ENCODE results near the gene LMOD1.

The LMOD1 gene

DNA sequence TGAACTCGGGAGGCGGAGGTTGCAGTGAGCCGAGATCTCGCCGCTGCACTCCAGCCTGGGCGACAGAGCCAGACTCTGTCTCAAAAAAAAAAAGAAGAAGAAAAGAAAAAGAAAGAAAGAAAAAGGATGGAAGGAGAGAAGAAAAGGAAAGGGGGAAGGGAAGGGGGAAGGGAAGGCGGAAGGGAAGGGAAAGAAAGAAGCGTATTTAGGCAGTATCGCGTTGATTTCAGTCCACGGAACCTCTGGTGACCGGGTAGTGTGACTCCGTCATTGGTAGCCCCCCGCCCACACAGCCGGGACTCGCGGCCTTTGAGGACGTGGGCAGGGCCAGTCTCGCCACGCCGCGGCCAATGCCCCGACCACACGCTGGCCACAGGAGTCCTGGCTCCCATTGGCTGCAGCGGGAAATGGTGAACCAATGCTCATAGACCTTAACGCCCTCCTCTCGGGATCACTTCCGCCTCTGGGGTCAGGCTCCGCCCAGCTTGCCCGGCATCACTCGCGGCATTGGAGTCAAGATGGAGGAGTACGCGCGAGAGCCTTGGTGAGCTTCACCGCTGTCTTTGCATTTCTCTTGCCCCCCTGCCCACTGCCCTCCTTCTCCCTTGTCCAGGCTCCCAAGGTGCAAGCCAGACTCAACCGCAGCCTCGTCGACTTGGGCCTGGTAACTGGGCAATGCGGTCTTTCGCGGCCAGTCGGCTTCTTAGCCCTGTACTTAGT, 8.8 kb upstream of the LMOD1 start, which contains the start of gene TIMM17A:
Gene TIMM17A, plus strand, starts transcription at position 495 of the 720 bp plus-strand sequence. Its CDS starts 24 bp downstream, at position 519.
- Histone ChIP-seq H2AFZ (ENCODE audit: low read depth, low read length) (peak within 1 kb of the TSS; percentile 57; the same call in 1 of the 2 replicates), H3K9ac (ENCODE audit: low read length) (peak within 1 kb of the TSS; percentile 85), H3K4me3 (ENCODE audit: low read length) (peak within 1 kb of the TSS; percentile 85), H3K4me2 (ENCODE audit: low read length) (peak within 1 kb of the TSS; percentile 80), H3K27me3 (ENCODE audit: low read depth, low read length) (no peaks in the 10 kb centered on the region), H4K20me1 (ENCODE audit: insufficient read depth, low read length) (no peaks in the 10 kb centered on the region), H3K36me3 (replicated peaks; ENCODE audit: low read depth, low read length) (peaks cover 20% of the 10 kb centered on the region), H3K79me2 (ENCODE audit: low read length) (peaks cover 45% of the 10 kb centered on the region), H3K4me1 (ENCODE audit: low read length) (peaks cover 11% of the 10 kb centered on the region), H3K9me3 (ENCODE audit: insufficient read depth, low read length) (no peaks in the 10 kb centered on the region), H3K27ac (ENCODE audit: low read length) (peak within 1 kb of the TSS; percentile 34)
- no peak for TF ChIP-seq EZH2phosphoT487 (IDR thresholded peaks at IDR 0.05; ENCODE audit: low read depth)
- no peak for TF ChIP-seq CTCF (IDR thresholded peaks at IDR 0.05; ENCODE audit: low read depth, low read length)

- Histone ChIP-seq H3K4me1 (ENCODE audit: low read length) (peaks cover 11% of the 10 kb centered on the region), H3K9me3 (ENCODE audit: insufficient read depth, low read length) (no peaks in the 10 kb centered on the region), H3K4me3 (ENCODE audit: low read length) (peak overlapping the region; percentile 85), H3K27me3 (ENCODE audit: low read depth, low read length) (no peaks in the 10 kb centered on the region), H3K4me2 (ENCODE audit: low read length) (peak overlapping the region; percentile 60), H4K20me1 (ENCODE audit: insufficient read depth, low read length) (no peaks in the 10 kb centered on the region), H3K9ac (ENCODE audit: low read length) (peak overlapping the region; percentile 85), H3K27ac (ENCODE audit: low read length) (0 out of 2 replicates have a peak overlapping the region, but pooled peaks have one; percentile 34), H2AFZ (ENCODE audit: low read depth, low read length) (no peak overlapping the region), H3K36me3 (replicated peaks; ENCODE audit: low read depth, low read length) (peaks cover 20% of the 10 kb centered on the region), H3K79me2 (ENCODE audit: low read length) (peaks cover 45% of the 10 kb centered on the region)
- TF ChIP-seq EZH2phosphoT487 (IDR thresholded peaks at IDR 0.05; ENCODE audit: low read depth) (no peak), CTCF (IDR thresholded peaks at IDR 0.05; ENCODE audit: low read depth, low read length) (no peak)
Observed at GRCh38 chr1:201954263-201955008, 8.1 kb upstream of the LMOD1 start.

DNA sequence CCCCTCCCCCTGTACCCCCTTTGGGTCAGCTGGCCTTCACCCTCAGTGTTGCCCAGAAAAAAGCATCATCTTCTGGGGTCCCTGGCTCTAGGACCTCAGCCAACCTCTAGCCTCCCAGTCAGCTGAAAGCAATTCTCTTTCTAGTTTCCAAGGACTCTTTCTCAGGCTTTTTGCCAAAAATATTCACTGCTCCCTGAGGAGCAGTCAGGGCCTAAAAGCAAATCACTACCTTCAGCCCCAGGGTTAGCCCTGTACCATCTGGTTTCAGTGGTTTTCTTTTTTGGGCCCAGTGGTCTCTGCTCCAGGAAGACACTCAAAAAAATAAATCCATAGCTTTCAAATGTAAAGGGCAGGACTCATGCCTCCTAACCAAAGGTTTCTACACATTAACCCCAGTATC, 3.1 kb upstream of the LMOD1 start:
- Histone ChIP-seq H3K27ac (ENCODE audit: low read length) (no peak overlapping the region), H3K4me3 (ENCODE audit: low read length) (no peak overlapping the region), H3K27me3 (ENCODE audit: low read depth, low read length) (peaks cover 25% of the 10 kb centered on the region), H3K36me3 (replicated peaks; ENCODE audit: low read depth, low read length) (no peaks in the 10 kb centered on the region), H3K9ac (ENCODE audit: low read length) (no peak overlapping the region), H3K9me3 (ENCODE audit: insufficient read depth, low read length) (no peaks in the 10 kb centered on the region), H3K4me1 (ENCODE audit: low read length) (peaks cover 3% of the 10 kb centered on the region), H3K4me2 (ENCODE audit: low read length) (no peak overlapping the region), H3K79me2 (ENCODE audit: low read length) (peaks cover 2% of the 10 kb centered on the region; the same call in 1 of the 2 replicates), H4K20me1 (ENCODE audit: insufficient read depth, low read length) (no peaks in the 10 kb centered on the region), H2AFZ (ENCODE audit: low read depth, low read length) (no peak overlapping the region)
- TF ChIP-seq CTCF (IDR thresholded peaks at IDR 0.05; ENCODE audit: low read depth, low read length) = no peak
- no peak for TF ChIP-seq EZH2phosphoT487 (IDR thresholded peaks at IDR 0.05; ENCODE audit: low read depth)

- Histone ChIP-seq H4K20me1 (ENCODE audit: insufficient read depth, low read length) (no peaks in the 10 kb centered on the region), H3K9ac (ENCODE audit: low read length) (no peak overlapping the region), H3K4me1 (ENCODE audit: low read length) (no peaks in the 10 kb centered on the region), H3K27me3 (ENCODE audit: low read depth, low read length) (peaks cover 25% of the 10 kb centered on the region), H3K27ac (ENCODE audit: low read length) (no peak overlapping the region), H3K9me3 (ENCODE audit: insufficient read depth, low read length) (no peaks in the 10 kb centered on the region), H2AFZ (ENCODE audit: low read depth, low read length) (no peak overlapping the region), H3K36me3 (replicated peaks; ENCODE audit: low read depth, low read length) (no peaks in the 10 kb centered on the region), H3K4me3 (ENCODE audit: low read length) (no peak overlapping the region), H3K4me2 (ENCODE audit: low read length) (no peak overlapping the region), H3K79me2 (ENCODE audit: low read length) (no peaks in the 10 kb centered on the region)
- no peak for TF ChIP-seq EZH2phosphoT487 (IDR thresholded peaks at IDR 0.05; ENCODE audit: low read depth)
- no peak for TF ChIP-seq CTCF (IDR thresholded peaks at IDR 0.05; ENCODE audit: low read depth, low read length)
Observed at GRCh38 chr1:201947697-201948008, 1.3 kb upstream of the LMOD1 start.
